GM15510 (cell line): ENCODE data around the gene URAD.

Experiments
- POLR2A ChIP-seq: IDR thresholded peaks from 3 replicates; pipeline ENCODE4 v1.6.1; 2011; ENCODE audit warnings: borderline replicate concordance; ENCODE audit not compliant: insufficient read length; ENCODE audit errors: extremely low read depth

Gene URAD

DNA sequence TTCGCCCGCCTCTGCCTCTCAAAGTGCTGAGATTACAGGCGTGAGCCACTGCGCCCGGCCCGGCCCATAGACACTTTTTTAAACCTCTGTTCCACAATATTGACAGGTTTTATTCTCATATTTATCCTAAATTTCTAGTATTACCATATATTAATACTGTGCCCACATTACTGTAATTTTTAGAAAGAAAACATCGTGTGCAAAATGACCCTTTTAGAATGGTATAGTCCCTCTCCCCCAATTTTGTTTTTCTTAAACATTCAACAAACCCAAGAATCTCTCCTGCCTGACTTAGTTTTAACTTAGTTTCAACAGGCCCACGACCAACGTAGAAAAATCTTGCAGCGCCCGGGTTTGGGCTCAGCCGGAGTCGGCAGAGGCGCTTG is 28.5 kb downstream of the URAD start:
- TF ChIP-seq POLR2A: no peak

GRCh38 chr13:27956576-27957300 is 31.8 kb downstream of the URAD start:
- no peak for TF ChIP-seq POLR2A

DNA sequence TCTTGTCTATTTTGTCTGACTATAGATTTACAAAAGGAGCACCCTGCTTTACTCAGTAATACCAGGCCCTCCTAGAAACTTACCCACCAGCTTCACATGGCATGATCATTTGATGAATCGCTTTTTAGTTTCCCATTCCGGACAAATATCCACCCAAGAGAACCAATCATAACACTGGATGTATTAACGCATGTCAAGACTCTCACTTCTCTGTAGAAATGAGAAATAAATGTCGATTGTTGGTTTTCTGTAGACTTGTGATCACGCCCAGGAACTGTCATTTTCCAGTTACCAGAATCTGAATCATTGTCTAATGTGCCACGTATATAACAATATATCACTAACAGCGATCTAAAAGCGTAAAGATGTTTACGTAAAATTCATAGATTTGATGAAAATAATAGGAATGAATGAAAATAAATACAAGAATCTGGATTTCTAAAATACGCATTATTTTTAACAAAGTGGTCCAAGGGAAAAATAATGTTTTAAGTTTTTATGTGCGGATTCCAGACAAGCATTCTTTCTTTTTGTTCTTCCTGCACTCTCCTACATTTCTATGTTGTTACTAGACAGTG is 33.4 kb downstream of the URAD start:
- TF ChIP-seq POLR2A: no peak

GRCh38 chr13:27954406-27954851 is 34.1 kb downstream of the URAD start:
- TF ChIP-seq POLR2A: no peak

DNA sequence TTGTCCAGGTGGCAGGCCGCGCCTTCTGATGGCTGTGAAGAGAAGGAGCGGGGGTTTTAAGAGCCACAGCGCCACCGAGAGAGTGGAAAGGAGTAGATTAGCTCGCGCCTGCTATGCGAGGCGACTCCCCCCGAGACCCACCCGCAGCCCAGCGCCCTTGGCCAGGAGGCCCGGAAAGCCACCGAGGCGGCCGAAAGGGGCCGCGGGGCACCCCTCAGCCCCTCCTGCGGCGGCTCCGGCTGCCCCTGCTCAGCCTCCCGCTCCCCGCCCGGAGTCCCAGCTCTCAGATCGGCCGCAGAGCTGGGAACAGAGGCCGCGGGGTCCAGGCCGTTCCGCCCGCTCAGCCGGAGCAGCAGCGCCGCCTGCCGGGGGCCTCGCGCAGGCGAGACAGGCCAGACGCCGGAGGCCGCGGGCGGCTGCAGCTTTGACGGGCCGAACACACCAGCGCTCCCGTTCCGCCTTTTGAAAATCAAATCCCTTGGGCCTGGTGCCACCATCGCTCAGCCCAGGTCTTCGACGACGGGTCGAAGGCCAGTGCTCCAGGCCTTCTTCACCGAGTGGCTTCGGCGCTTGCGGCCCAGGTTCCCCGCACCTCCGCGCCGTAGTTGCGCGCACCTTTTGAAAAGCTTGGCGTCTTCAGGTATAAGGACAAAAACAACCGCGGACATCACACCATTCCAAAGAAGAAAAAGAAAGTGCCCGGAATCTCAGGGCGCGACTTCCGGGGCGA is 34.7 kb downstream of the URAD start:
- no peak for TF ChIP-seq POLR2A

DNA sequence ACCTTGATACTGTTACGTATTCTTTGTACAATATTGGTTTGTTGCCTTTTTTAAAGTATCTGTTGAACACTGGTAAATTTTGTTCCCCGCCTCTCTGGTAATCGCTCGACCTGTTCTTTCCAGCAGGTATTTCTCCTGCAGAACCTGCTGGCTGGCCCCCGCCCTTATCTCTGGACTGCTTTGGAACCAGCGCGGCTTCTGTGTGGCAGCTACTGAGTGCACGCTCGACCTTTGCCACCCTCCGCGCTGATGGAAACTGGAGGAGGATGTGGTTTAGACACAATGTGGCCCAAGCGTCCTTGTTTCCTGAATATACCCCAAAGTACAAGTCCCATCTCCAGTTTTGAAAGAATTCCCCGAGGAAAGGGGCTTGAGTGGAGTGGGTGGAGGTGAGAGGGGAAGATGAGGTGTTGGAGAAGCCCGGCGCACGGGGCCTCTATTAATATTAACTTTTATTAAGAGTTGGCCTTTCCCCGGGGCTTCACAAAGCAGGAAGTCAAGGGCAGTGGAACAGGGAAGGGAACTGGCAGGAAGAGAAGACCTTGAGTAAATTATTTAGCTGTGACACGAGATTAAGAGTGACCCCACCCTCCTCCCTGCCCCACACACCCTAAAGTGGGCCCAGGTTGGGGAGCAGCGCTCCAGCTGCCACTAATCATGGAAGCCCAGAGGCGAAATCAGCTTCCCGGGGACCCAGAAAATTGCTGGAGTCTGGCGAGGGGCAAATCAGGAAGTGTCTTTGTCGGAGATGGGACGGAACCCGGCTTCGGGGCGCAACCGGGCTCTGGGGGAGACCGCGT is 35.4 kb downstream of the URAD start:
- no peak for TF ChIP-seq POLR2A

GRCh38 chr13:27942972-27943371 is 45.5 kb downstream of the URAD start:
- TF ChIP-seq POLR2A: no peak

DNA sequence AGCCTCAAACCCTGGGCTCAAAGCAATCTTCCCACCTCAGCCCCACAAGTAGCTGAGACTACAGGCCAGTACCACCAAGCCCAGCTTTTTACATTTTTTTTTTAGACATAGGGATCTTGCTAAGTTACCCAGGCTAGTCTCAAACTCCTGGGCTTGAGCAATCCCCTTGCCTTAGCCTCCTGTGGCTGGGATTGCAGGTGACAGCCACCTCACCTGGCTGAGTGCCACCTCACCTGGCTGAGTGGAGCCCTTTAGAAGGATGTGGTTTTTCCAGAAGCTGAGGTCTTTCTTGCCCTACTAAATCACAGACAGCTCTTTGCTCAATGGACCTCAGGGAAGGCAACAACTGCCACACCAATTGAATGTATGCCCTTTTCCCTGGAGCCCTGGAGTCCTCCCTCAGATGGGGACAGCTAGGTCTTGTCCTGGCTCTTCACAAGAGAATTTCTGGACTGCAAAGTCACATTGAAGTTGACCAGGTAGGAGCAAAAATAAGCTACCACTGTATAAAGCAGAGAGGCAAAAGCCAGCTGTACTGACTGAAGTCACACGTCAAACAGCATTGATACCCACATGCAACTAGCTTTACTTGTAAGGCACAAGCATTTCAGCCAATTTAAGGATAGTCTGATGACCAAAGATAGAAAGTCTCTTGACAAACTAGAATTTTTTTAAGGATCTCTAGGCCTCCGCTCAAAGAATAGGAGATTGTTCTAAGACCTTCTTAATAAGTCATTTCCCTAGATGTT is 54.7 kb downstream of the URAD start:
- no peak for TF ChIP-seq POLR2A

- no peak for TF ChIP-seq POLR2A
Measured at GRCh38 chr13:27933118-27933517, 55.4 kb downstream of the URAD start.

- no peak for TF ChIP-seq POLR2A
Measured at GRCh38 chr13:27929868-27930267, 58.6 kb downstream of the URAD start.

DNA sequence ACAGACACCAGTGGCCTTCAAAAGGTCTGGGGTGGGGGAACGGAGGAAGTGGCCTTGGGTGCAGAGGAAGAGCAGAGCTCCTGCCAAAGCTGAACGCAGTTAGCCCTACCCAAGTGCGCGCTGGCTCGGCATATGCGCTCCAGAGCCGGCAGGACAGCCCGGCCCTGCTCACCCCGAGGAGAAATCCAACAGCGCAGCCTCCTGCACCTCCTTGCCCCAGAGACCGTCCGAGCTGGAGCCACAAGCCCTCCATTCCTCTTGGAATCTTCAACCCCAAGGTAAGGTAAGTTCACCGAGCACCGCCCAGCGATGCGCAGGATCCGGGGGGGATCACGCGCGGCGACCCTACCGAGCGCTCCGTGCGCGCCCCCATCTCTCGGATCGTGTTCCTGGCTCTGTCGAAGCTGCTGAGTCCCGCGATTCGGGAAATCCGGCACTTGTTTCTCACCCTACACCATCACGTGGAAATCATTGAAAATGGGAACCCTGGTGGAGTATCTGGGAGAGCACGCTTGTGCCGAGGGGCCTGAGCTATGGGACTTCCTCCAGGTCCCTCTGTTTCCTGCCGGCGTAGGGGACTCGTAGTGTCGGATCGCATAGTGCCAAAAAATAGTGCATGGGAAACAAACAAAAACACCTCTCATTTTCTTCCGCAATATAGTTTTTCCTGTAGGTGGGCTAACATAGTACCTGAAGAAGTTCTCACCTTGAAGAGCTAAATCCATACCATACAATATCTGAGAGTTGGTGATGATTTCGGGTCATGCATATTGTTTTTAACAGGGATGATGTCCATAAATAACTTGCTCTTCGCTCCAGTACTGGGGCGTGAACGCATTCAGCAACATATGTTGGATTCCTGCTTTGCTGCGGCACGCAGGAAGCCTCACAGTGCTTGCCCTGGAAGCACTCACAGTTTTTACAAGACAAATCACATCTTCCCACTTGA is 59.4 kb downstream of the URAD start:
- no peak for TF ChIP-seq POLR2A

GRCh38 chr13:27928353-27928804 is 60.1 kb downstream of the URAD start:
- no peak for TF ChIP-seq POLR2A
